DOHH2 (cell line): ENCODE data around the gene ATP5F1E.
"Not testable (repeated sequence)": the region's sequence is repeated elsewhere in the genome, so short reads cannot be mapped to it uniquely, and the experiment has no call there.

Experiments
- H3F3A ChIP-seq: fragments of 200-600 bp; sonication (generic), shearing (Covaris generic); 2 replicates; pipeline ENCODE4 v1.6.0; 2016; ENCODE audit warnings: antibody characterized with exemption, mild to moderate bottlenecking; ENCODE audit not compliant: control insufficient read depth, insufficient read depth
- H3K27ac ChIP-seq: fragments of 200-600 bp; sonication (generic); 2 replicates; pipeline ENCODE4 v1.5.1; 2014; ENCODE audit warnings: low read depth, mild to moderate bottlenecking, low read length, moderate library complexity
- H3K27me3 ChIP-seq: fragments of 200-600 bp; sonication (generic); 2 replicates; pipeline ENCODE4 v1.6.1; 2014; ENCODE audit warnings: mild to moderate bottlenecking, low read length, mixed read lengths; ENCODE audit not compliant: control insufficient read depth
- H3K36me3 ChIP-seq: fragments of 200-600 bp; sonication (generic); 2 replicates; pipeline ENCODE4 v1.6.1; 2014; ENCODE audit warnings: mild to moderate bottlenecking, low read length, moderate library complexity, mixed read lengths; ENCODE audit not compliant: control insufficient read depth
- H3K4me1 ChIP-seq: fragments of 200-600 bp; sonication (generic); 2 replicates; pipeline ENCODE4 v1.6.1; 2014; ENCODE audit warnings: mild to moderate bottlenecking, low read length, mixed read lengths; ENCODE audit not compliant: control insufficient read depth
- H3K4me2 ChIP-seq: fragments of 200-600 bp; sonication (generic); 2 replicates; pipeline ENCODE4 v1.6.0; 2014; ENCODE audit warnings: mild to moderate bottlenecking, low read length, moderate library complexity
- H3K4me3 ChIP-seq: fragments of 200-600 bp; sonication (generic); 2 replicates; pipeline ENCODE4 v1.5.1; 2014; ENCODE audit warnings: mild to moderate bottlenecking, low read length, mixed read lengths
- H3K79me2 ChIP-seq: fragments of 200-600 bp; sonication (generic); 2 replicates; pipeline ENCODE4 v1.6.1; 2014; ENCODE audit warnings: mild to moderate bottlenecking, low read length, mixed read lengths; ENCODE audit not compliant: control insufficient read depth
- H3K9me2 ChIP-seq: fragments of 200-600 bp; sonication (generic); replicated peaks from 2 replicates; pipeline ENCODE4 v1.6.1; 2014; ENCODE audit warnings: mild to moderate bottlenecking, low read length, mixed read lengths; ENCODE audit not compliant: control insufficient read depth
- H3K9me3 ChIP-seq: fragments of 200-600 bp; sonication (generic); 2 replicates; pipeline ENCODE4 v1.6.1; 2014; ENCODE audit warnings: antibody characterized with exemption, low read length, mixed read lengths; ENCODE audit not compliant: control insufficient read depth, insufficient read depth
- H4K20me1 ChIP-seq: fragments of 200-600 bp; sonication (generic); 2 replicates; pipeline ENCODE4 v1.6.0; 2014; ENCODE audit warnings: low read depth, mild to moderate bottlenecking, antibody characterized with exemption, low read length, moderate library complexity; ENCODE audit not compliant: control insufficient read depth, insufficient read depth
- EZH2phosphoT487 ChIP-seq: fragments of 200-600 bp; sonication (generic); IDR thresholded peaks from 2 replicates; pipeline ENCODE4 v1.6.1; 2017; ENCODE audit warnings: borderline replicate concordance, mild to moderate bottlenecking, antibody characterized with exemption, low read length, moderate library complexity, mixed read lengths
- TF ChIP-seq, protein P1 (sequence below): fragments of 200-600 bp; sonication (generic); IDR thresholded peaks from one replicate; pipeline ENCODE4 v1.5.1; 2014; ENCODE audit warnings: antibody characterized with exemption, mild to moderate bottlenecking, low read depth, low read length; ENCODE audit not compliant: poor library complexity, severe bottlenecking

ATP5F1E gene

DNA sequence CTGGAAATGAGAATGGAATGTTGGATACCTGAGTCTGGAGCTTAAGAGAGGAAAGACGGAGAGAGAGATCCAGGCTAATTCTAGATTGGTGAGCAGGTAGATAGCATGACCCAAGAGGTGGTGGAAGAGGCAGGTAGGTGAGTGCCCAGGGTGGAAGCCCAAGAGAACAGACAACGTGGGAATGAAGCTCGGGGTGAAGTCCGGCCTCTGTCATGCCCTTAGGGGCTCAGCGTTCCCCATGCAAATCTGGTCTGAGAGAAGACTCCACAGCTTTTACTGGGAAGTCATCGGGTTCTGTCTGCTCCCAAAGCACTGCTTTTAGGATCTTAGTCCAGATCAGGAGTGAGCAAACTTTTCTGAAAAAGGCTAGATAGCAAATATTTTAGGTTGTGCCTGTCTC, 47.4 kb downstream of the ATP5F1E start:
- Histone ChIP-seq H3K9me3 (no peaks in the 10 kb centered on the region), H3K4me1 (peaks cover 28% of the 10 kb centered on the region), H3K79me2 (peaks cover 60% of the 10 kb centered on the region), H3K27me3 (no peaks in the 10 kb centered on the region), H3K27ac (no peak overlapping the region), H3K36me3 (peaks cover 52% of the 10 kb centered on the region), H3K9me2 (no peaks in the 10 kb centered on the region), H3K4me2 (no peak overlapping the region), H3K4me3 (no peak overlapping the region), H3F3A (no peaks in the 10 kb centered on the region), H4K20me1 (peaks cover 3% of the 10 kb centered on the region; the same call in 1 of the 2 replicates)
- TF ChIP-seq EZH2phosphoT487: no peak
- TF ChIP-seq, protein P1, sequence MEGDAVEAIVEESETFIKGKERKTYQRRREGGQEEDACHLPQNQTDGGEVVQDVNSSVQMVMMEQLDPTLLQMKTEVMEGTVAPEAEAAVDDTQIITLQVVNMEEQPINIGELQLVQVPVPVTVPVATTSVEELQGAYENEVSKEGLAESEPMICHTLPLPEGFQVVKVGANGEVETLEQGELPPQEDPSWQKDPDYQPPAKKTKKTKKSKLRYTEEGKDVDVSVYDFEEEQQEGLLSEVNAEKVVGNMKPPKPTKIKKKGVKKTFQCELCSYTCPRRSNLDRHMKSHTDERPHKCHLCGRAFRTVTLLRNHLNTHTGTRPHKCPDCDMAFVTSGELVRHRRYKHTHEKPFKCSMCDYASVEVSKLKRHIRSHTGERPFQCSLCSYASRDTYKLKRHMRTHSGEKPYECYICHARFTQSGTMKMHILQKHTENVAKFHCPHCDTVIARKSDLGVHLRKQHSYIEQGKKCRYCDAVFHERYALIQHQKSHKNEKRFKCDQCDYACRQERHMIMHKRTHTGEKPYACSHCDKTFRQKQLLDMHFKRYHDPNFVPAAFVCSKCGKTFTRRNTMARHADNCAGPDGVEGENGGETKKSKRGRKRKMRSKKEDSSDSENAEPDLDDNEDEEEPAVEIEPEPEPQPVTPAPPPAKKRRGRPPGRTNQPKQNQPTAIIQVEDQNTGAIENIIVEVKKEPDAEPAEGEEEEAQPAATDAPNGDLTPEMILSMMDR: no peak

DNA sequence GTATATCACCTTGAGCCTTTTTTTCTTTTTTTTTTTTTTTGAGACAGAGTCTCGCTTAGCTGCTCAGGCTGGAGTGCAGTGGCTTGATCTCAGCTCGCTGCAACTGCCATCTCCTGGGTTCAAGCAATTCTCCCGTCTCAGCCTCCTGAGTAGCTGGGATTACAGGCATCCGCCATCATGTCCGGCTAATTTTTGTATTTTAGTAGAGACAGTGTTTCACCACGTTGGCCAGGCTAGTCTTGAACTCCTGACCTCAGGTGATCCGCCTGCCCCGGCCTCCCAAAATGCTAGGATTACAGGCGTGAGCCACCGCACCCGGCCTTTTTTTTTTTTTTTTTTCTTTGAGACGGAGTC, 49.0 kb downstream of the ATP5F1E start:
- not testable (repeated sequence) for H3F3A ChIP-seq, H3K27me3 ChIP-seq, H3K27ac ChIP-seq, H3K9me3 ChIP-seq, H3K9me2 ChIP-seq, H4K20me1 ChIP-seq
- H3K79me2 ChIP-seq: peaks cover 60% of the 10 kb centered on the region
- peak overlapping the region; percentile 81 for H3K4me2 ChIP-seq
- H3K4me3 ChIP-seq: peak overlapping the region; percentile 96
- H3K4me1 ChIP-seq: peaks cover 40% of the 10 kb centered on the region
- peaks cover 36% of the 10 kb centered on the region for H3K36me3 ChIP-seq

DNA sequence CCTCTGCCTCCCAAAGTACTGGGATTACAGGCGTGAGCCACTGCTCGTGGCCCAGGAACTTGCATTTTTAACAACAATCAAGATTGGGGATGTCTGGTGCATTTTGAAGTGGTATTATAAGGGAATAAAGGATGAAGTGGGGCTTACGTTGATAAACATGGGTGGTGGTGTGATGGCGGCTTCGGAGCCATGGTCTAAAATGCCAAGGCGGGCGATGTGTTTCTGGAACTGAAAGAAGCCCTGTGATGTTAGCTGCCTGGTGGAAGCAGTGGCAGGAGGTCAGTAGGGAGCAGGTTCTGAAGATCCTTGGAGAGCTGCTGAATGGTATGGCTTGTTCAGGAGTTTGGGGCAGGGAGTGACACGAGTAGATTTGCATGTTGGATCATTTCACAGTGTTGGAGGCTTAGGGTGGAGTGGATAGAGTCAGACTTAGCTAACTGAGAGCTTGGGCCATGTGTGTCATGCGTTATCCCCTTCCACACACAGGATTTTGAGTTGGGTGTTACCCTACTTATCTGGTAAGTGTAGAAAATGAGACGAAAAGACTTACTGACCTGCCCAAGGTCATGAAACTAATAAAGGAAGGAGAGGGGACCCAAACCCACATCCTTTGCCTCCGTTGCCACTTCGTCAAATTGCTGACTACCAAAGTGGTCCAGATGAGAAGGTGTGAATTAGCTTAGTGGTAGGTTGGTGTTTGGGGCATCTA, 49.6 kb downstream of the ATP5F1E start:
- Histone ChIP-seq H3K27me3 (no peaks in the 10 kb centered on the region), H4K20me1 (peaks cover 3% of the 10 kb centered on the region; the same call in 1 of the 2 replicates), H3K9me2 (no peaks in the 10 kb centered on the region), H3K9me3 (no peaks in the 10 kb centered on the region), H3K4me3 (peak overlapping the region; percentile 96), H3K36me3 (peaks cover 31% of the 10 kb centered on the region), H3K79me2 (peaks cover 57% of the 10 kb centered on the region), H3K4me1 (peaks cover 41% of the 10 kb centered on the region), H3F3A (no peaks in the 10 kb centered on the region), H3K27ac (no peak overlapping the region), H3K4me2 (peak overlapping the region; percentile 81)
- TF ChIP-seq EZH2phosphoT487: no peak
- TF ChIP-seq, protein P1: no peak

- Histone ChIP-seq H3K36me3 (peaks cover 23% of the 10 kb centered on the region), H3K27me3 (no peaks in the 10 kb centered on the region), H3K4me3 (peak overlapping the region; percentile 96), H3F3A (no peaks in the 10 kb centered on the region), H4K20me1 (peaks cover 3% of the 10 kb centered on the region; the same call in 1 of the 2 replicates), H3K4me1 (peaks cover 41% of the 10 kb centered on the region), H3K9me3 (no peaks in the 10 kb centered on the region), H3K79me2 (peaks cover 52% of the 10 kb centered on the region), H3K9me2 (no peaks in the 10 kb centered on the region), H3K4me2 (peak overlapping the region; percentile 81), H3K27ac (peak overlapping the region; percentile 16; the same call in 1 of the 2 replicates)
- no peak for TF ChIP-seq EZH2phosphoT487
- TF ChIP-seq, protein P1: no peak
Measured at GRCh38 chr20:58981628-58982364, 50.3 kb downstream of the ATP5F1E start.
